SK-N-SH treated with all-trans-retinoic acid at 6 μM for 48 hours (cell line): Measurements from ENCODE around the gene IPO5.

Source experiments
- ATAC-seq: fragments of 200-7000 bp; cut with Tn5 transposase; 3 replicates; pipeline ENCODE4 v1.9.1; 2020; ENCODE audit warnings: mild to moderate bottlenecking, moderate library complexity
- ARNTL ChIP-seq: fragments of 450-650 bp; formaldehyde crosslinking; IDR thresholded peaks from 2 replicates; pipeline ENCODE4 v1.5.0; 2020; ENCODE audit warnings: low read depth, mild to moderate bottlenecking, moderate library complexity, borderline replicate concordance
- BACH2 ChIP-seq: fragments of 250-450 bp; sonication (Bioruptor Pico); IDR thresholded peaks from 2 replicates; pipeline ENCODE4 v1.9.0; 2021; ENCODE audit warnings: mild to moderate bottlenecking, borderline replicate concordance
- CSDC2 ChIP-seq: fragments of 250-450 bp; sonication (Bioruptor Pico); IDR thresholded peaks from 2 replicates; pipeline ENCODE4 v1.5.0; 2020; ENCODE audit warnings: mild to moderate bottlenecking, moderate library complexity
- ESRRG ChIP-seq: fragments of 250-450 bp; sonication (Bioruptor Pico); IDR thresholded peaks from 2 replicates; pipeline ENCODE4 v1.6.1; 2021; ENCODE audit warnings: mild to moderate bottlenecking
- GLIS3 ChIP-seq: fragments of 250-450 bp; sonication (Bioruptor Pico); IDR thresholded peaks from 2 replicates; pipeline ENCODE4 v1.5.0; 2020; ENCODE audit warnings: mild to moderate bottlenecking, moderate library complexity
- ISL1 ChIP-seq: fragments of 250-450 bp; sonication (Bioruptor Pico); IDR thresholded peaks from 2 replicates; pipeline ENCODE4 v2.1.2; 2022; ENCODE audit warnings: mild to moderate bottlenecking, moderate library complexity
- OSR1 ChIP-seq: fragments of 250-450 bp; sonication (Bioruptor Pico); IDR thresholded peaks from 2 replicates; pipeline ENCODE4 v1.8.0; 2022; ENCODE audit warnings: moderate library complexity, mild to moderate bottlenecking, inconsistent platforms
- POU6F1 ChIP-seq: fragments of 250-450 bp; sonication (Bioruptor Pico); IDR thresholded peaks from 2 replicates; pipeline ENCODE4 v1.8.0; 2021; ENCODE audit warnings: low read depth, mild to moderate bottlenecking, moderate library complexity, borderline replicate concordance
- PPARA ChIP-seq: fragments of 250-450 bp; sonication (Bioruptor Pico); IDR thresholded peaks from 2 replicates; pipeline ENCODE4 v1.5.0; 2020; ENCODE audit warnings: mild to moderate bottlenecking, borderline replicate concordance
- SNAI2 ChIP-seq: fragments of 250-450 bp; sonication (Bioruptor Pico); IDR thresholded peaks from 2 replicates; pipeline ENCODE4 v1.5.0; 2020; ENCODE audit warnings: mild to moderate bottlenecking, moderate library complexity
- TCF4 ChIP-seq: fragments of 250-450 bp; sonication (Bioruptor Pico); IDR thresholded peaks from 2 replicates; pipeline ENCODE4 v1.8.0; 2021; ENCODE audit warnings: mild to moderate bottlenecking, moderate library complexity, borderline replicate concordance
- TOX ChIP-seq: fragments of 250-450 bp; sonication (Bioruptor Pico); IDR thresholded peaks from 2 replicates; pipeline ENCODE4 v1.8.0; 2021; ENCODE audit warnings: mild to moderate bottlenecking, moderate library complexity, borderline replicate concordance
- ZC3H10 ChIP-seq: fragments of 250-450 bp; sonication (Bioruptor Pico); IDR thresholded peaks from 2 replicates; pipeline ENCODE4 v1.5.1; 2021; ENCODE audit warnings: mild to moderate bottlenecking, moderate library complexity
- ZFP3 ChIP-seq: fragments of 250-450 bp; sonication (Bioruptor Pico); IDR thresholded peaks from 2 replicates; pipeline ENCODE4 v1.5.0; 2020; ENCODE audit warnings: mild to moderate bottlenecking, moderate library complexity
- ZNF565 ChIP-seq: fragments of 450-650 bp; formaldehyde crosslinking; conservative IDR thresholded peaks from 2 replicates; pipeline ENCODE4 v1.5.0; 2020; ENCODE audit warnings: low read depth, mild to moderate bottlenecking, moderate library complexity
- ZNF70 ChIP-seq: fragments of 450-650 bp; formaldehyde crosslinking; IDR thresholded peaks from 2 replicates; pipeline ENCODE4 v1.5.0; 2020; ENCODE audit warnings: mild to moderate bottlenecking, moderate library complexity
- ZNF8 ChIP-seq: fragments of 450-650 bp; formaldehyde crosslinking; IDR thresholded peaks from 2 replicates; pipeline ENCODE4 v1.5.0; 2020; ENCODE audit warnings: mild to moderate bottlenecking, moderate library complexity
- TF ChIP-seq, protein P1 (sequence below): fragments of 250-450 bp; sonication (Bioruptor Pico); IDR thresholded peaks from 2 replicates; pipeline ENCODE4 v1.5.0; 2020; ENCODE audit warnings: mild to moderate bottlenecking, moderate library complexity
- TF ChIP-seq, protein P2 (sequence below): fragments of 250-450 bp; sonication (Bioruptor Pico); IDR thresholded peaks from 2 replicates; pipeline ENCODE4 v1.5.1; 2021; ENCODE audit warnings: mild to moderate bottlenecking, moderate library complexity

IPO5 gene

DNA sequence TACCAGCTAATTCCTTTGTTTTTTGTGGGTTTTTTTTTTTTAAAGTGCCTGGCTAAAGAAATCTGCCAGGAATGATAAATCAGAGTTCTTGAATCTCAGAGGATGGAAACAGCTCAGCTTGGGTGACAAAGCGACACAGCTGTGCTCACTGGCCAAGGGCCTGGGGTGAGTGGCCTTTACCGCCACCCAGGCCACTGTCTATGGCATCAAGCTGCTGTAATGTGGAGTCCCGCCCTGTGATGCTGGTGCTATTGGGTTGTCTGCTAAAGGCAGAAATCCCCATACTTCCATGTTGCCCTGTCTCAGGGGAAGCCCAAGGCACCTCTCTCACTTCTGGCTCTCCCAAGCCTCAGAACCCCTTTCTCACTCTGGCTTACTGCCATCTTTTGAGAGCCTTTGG lies 106.8 kb downstream of the IPO5 start (continued):
- TF ChIP-seq OSR1 (CRISPR knock-in tag) (no peak), ISL1 (CRISPR knock-in tag) (no peak)

- ATAC-seq = no peak
- TF ChIP-seq ZNF70 (CRISPR knock-in tag) (no peak), ESRRG (no peak), ARNTL (CRISPR knock-in tag) (no peak), POU6F1 (CRISPR knock-in tag) (no peak), ZFP3 (CRISPR knock-in tag) (no peak), ZNF8 (no peak)
- TF ChIP-seq, protein P1, sequence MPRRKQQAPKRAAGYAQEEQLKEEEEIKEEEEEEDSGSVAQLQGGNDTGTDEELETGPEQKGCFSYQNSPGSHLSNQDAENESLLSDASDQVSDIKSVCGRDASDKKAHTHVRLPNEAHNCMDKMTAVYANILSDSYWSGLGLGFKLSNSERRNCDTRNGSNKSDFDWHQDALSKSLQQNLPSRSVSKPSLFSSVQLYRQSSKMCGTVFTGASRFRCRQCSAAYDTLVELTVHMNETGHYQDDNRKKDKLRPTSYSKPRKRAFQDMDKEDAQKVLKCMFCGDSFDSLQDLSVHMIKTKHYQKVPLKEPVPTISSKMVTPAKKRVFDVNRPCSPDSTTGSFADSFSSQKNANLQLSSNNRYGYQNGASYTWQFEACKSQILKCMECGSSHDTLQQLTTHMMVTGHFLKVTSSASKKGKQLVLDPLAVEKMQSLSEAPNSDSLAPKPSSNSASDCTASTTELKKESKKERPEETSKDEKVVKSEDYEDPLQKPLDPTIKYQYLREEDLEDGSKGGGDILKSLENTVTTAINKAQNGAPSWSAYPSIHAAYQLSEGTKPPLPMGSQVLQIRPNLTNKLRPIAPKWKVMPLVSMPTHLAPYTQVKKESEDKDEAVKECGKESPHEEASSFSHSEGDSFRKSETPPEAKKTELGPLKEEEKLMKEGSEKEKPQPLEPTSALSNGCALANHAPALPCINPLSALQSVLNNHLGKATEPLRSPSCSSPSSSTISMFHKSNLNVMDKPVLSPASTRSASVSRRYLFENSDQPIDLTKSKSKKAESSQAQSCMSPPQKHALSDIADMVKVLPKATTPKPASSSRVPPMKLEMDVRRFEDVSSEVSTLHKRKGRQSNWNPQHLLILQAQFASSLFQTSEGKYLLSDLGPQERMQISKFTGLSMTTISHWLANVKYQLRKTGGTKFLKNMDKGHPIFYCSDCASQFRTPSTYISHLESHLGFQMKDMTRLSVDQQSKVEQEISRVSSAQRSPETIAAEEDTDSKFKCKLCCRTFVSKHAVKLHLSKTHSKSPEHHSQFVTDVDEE (CRISPR knock-in tag) = no peak
These were observed 112.0 kb downstream of the IPO5 start for GRCh38 chr13:98065468-98065867.

GRCh38 chr13:98066636-98067035 lies 113.2 kb downstream of the IPO5 start:
- no peak for ATAC-seq
- TF ChIP-seq ZFP3 (CRISPR knock-in tag) = no peak
- TF ChIP-seq PPARA (CRISPR knock-in tag) = no peak

DNA sequence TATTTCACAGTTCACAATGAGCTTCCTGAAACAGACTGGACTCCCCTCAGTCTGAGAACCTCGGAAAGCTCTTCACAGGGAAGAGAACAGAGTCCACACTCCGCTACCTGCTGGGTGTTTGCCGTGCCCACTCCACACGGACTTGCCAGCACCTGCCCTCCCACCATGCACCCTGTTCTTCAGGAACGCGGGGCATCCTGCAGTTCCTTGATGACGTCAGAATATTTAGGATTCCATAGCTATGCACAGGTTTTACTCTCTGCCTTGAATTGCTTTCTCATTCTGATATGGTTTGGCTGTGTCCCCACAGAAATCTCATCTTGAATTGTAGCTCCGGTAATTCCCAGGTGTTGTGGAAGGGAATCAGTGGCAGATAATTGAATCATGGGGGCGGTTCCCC lies 115.0 kb downstream of the IPO5 start:
- no peak for TF ChIP-seq BACH2 (CRISPR knock-in tag)
- no peak for TF ChIP-seq TCF4 (CRISPR knock-in tag)
- TF ChIP-seq TOX = no peak
- TF ChIP-seq ZFP3 (CRISPR knock-in tag) = no peak
- TF ChIP-seq PPARA (CRISPR knock-in tag) = no peak
- no peak for TF ChIP-seq GLIS3 (CRISPR knock-in tag)
- no peak for TF ChIP-seq ZC3H10 (CRISPR knock-in tag)
- no peak for TF ChIP-seq ZNF70 (CRISPR knock-in tag)
- TF ChIP-seq ISL1 (CRISPR knock-in tag) = no peak
- no peak for ATAC-seq

- no peak for ATAC-seq
- TF ChIP-seq, protein P2, sequence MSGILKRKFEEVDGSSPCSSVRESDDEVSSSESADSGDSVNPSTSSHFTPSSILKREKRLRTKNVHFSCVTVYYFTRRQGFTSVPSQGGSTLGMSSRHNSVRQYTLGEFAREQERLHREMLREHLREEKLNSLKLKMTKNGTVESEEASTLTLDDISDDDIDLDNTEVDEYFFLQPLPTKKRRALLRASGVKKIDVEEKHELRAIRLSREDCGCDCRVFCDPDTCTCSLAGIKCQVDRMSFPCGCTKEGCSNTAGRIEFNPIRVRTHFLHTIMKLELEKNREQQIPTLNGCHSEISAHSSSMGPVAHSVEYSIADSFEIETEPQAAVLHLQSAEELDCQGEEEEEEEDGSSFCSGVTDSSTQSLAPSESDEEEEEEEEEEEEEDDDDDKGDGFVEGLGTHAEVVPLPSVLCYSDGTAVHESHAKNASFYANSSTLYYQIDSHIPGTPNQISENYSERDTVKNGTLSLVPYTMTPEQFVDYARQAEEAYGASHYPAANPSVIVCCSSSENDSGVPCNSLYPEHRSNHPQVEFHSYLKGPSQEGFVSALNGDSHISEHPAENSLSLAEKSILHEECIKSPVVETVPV (CRISPR knock-in tag) = no peak
- TF ChIP-seq ZNF8 = no peak
- no peak for TF ChIP-seq OSR1 (CRISPR knock-in tag)
- TF ChIP-seq CSDC2 (CRISPR knock-in tag) = no peak
- no peak for TF ChIP-seq BACH2 (CRISPR knock-in tag)
- TF ChIP-seq POU6F1 (CRISPR knock-in tag) = no peak
- TF ChIP-seq ZNF565 = no peak
- TF ChIP-seq ZFP3 (CRISPR knock-in tag) = no peak
- no peak for TF ChIP-seq TCF4 (CRISPR knock-in tag)
- no peak for TF ChIP-seq ZC3H10 (CRISPR knock-in tag)
- no peak for TF ChIP-seq ARNTL (CRISPR knock-in tag)
- TF ChIP-seq GLIS3 (CRISPR knock-in tag) = no peak
- no peak for TF ChIP-seq SNAI2 (CRISPR knock-in tag)
- no peak for TF ChIP-seq ISL1 (CRISPR knock-in tag)
These were observed 116.5 kb downstream of the IPO5 start for GRCh38 chr13:98069985-98070384.
